Neutrophil (primary cell): ENCODE results near the gene TPI1.

Experiments used
- H3K27ac ChIP-seq: fragments of 200-600 bp; sonication (generic); 2 replicates; pipeline ENCODE4 v1.5.1; 2016; ENCODE audit warnings: mild to moderate bottlenecking, moderate library complexity
- H3K27me3 ChIP-seq: fragments of 200-600 bp; sonication (generic); 2 replicates; pipeline ENCODE4 v1.6.0; 2016; ENCODE audit warnings: mild to moderate bottlenecking
- H3K36me3 ChIP-seq: fragments of 200-600 bp; sonication (generic); 2 replicates; pipeline ENCODE4 v1.5.1; 2017
- H3K4me1 ChIP-seq, 2 experiments: fragments of 200-600 bp in 1 of 2; sonication (generic) in 1 of 2; 1 replicate in 1 of 2; 2 replicates in 1 of 2; pipeline versions ENCODE4 v1.5.1 to v1.6.1; 2013 to 2016; ENCODE audit warnings: low read depth in 1 of 2, low read length in 1 of 2, mild to moderate bottlenecking in 1 of 2, moderate library complexity in 1 of 2; ENCODE audit not compliant: control insufficient read depth in 1 of 2, insufficient read depth in 1 of 2
- H3K4me3 ChIP-seq, 2 experiments: fragments of 200-600 bp in 1 of 2; sonication (generic) in 1 of 2; 1 replicate in 1 of 2; 2 replicates in 1 of 2; pipeline ENCODE4 v1.5.1; 2013 to 2016; ENCODE audit warnings: low read depth in 1 of 2, low read length in 1 of 2, mild to moderate bottlenecking in 1 of 2, moderate library complexity in 1 of 2
- H3K9me3 ChIP-seq: fragments of 200-600 bp; sonication (generic); 2 replicates; pipeline ENCODE4 v1.5.1; 2016
- TF ChIP-seq, protein P1 (sequence below): fragments of 200-600 bp; sonication (generic); IDR thresholded peaks from 2 replicates; pipeline ENCODE4 v1.5.1; 2016; ENCODE audit warnings: antibody characterized with exemption

TPI1 gene

DNA sequence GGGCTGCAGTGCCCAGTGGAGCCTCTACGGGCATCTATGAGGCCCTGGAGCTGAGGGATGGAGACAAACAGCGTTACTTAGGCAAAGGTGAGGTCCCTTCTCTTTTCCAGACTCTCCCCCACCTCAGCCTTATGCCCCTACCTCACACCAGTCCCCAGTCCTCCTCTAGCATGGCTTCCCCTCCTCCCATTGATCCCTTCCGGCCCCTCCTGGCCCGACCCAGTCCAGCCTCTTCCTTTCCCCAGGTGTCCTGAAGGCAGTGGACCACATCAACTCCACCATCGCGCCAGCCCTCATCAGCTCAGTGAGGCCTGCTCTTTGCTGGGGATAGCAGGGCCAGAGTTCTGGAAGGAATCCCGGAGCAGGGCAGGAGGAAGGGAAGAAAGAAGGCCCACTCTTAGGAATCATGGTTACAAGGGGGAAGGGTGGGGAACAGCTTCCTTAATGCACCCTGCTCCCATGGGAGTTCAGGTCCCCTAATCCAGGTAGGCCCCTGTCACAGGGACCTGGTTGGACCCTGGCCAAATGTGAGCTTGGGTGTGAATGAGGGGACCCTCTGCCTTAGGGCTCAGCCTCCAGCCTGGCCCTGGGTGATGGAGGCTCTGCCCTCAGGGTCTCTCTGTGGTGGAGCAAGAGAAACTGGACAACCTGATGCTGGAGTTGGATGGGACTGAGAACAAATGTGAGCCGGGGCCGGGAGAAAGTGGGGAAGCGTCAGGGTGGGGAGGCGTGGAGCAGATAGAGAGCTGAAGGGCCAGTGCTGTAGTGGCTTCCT, 49.3 kb downstream of the TPI1 start:
- Histone ChIP-seq H3K4me1 (peaks cover 7 to 13% of the 10 kb centered on the region in 2 experiments), H3K9me3 (no peaks in the 10 kb centered on the region), H3K27ac (no peak overlapping the region), H3K36me3 (no peaks in the 10 kb centered on the region), H3K4me3 (no peak overlapping the region), H3K27me3 (peaks cover 91% of the 10 kb centered on the region)
- TF ChIP-seq, protein P1, sequence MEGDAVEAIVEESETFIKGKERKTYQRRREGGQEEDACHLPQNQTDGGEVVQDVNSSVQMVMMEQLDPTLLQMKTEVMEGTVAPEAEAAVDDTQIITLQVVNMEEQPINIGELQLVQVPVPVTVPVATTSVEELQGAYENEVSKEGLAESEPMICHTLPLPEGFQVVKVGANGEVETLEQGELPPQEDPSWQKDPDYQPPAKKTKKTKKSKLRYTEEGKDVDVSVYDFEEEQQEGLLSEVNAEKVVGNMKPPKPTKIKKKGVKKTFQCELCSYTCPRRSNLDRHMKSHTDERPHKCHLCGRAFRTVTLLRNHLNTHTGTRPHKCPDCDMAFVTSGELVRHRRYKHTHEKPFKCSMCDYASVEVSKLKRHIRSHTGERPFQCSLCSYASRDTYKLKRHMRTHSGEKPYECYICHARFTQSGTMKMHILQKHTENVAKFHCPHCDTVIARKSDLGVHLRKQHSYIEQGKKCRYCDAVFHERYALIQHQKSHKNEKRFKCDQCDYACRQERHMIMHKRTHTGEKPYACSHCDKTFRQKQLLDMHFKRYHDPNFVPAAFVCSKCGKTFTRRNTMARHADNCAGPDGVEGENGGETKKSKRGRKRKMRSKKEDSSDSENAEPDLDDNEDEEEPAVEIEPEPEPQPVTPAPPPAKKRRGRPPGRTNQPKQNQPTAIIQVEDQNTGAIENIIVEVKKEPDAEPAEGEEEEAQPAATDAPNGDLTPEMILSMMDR = no peak

DNA sequence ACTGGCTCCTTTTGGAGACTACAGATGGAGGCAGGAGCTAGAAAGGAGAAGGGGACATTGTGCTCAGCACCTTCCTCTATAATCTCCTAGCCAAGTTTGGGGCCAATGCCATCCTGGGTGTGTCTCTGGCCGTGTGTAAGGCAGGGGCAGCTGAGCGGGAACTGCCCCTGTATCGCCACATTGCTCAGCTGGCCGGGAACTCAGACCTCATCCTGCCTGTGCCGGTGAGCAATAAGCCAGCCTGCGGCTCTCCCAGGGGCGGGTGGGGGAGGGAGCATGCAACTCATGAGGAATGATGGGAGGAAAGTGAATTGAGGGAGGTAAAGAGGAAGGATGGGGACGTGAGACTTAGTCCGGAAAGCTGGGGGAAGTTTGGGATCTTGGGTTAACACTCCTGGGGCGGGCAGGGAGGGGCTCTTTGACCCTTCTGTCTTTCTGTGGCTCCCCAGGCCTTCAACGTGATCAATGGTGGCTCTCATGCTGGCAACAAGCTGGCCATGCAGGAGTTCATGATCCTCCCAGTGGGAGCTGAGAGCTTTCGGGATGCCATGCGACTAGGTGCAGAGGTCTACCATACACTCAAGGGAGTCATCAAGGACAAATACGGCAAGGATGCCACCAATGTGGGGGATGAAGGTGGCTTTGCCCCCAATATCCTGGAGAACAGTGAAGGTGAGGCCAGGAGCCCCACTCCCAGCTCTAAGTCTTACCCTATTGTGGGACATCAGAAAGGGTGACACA, 50.3 kb downstream of the TPI1 start:
- Histone ChIP-seq H3K9me3 (no peaks in the 10 kb centered on the region), H3K27ac (no peak overlapping the region), H3K36me3 (no peaks in the 10 kb centered on the region), H3K4me1 (peaks cover 10 to 19% of the 10 kb centered on the region in 2 experiments), H3K4me3 (no peak overlapping the region), H3K27me3 (peaks cover 91% of the 10 kb centered on the region)
- TF ChIP-seq, protein P1 = no peak

DNA sequence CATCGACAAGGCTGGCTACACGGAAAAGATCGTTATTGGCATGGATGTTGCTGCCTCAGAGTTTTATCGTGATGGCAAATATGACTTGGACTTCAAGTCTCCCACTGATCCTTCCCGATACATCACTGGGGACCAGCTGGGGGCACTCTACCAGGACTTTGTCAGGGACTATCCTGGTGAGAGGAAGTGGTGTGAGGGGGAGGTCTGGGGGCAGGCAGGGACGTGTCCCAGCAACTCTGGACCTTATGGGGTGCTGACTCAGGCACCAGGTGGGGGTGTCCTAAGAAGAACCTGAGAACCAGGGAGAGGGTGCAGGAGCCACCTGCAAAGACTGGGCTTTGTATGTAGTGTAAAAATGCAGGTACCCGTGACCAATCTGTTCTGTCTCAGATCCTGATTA, 52.3 kb downstream of the TPI1 start:
- TF ChIP-seq, protein P1 = no peak
- Histone ChIP-seq H3K27me3 (peaks cover 84% of the 10 kb centered on the region), H3K36me3 (no peaks in the 10 kb centered on the region), H3K27ac (no peak overlapping the region), H3K4me1 (peaks cover 17 to 24% of the 10 kb centered on the region in 2 experiments), H3K4me3 (no peak overlapping the region), H3K9me3 (no peaks in the 10 kb centered on the region)
